Neural progenitor cell (in vitro differentiated cells): ENCODE measurements around the gene ATP1B3. TPM values are rescaled to one million over a fixed set of nuclear protein-coding genes. Genes with fewer than 3 reads are reported as not detected.

Experiments
- DNase-seq: peaks from one replicate; pipeline ENCODE4 v3.0.0-alpha.2; 2016; ENCODE audit warnings: low spot score
- H2AFZ ChIP-seq: fragments of 200-600 bp; sonication (generic); replicated peaks from 2 replicates; pipeline ENCODE4 v1.6.1; 2016; ENCODE audit warnings: antibody characterized with exemption
- H3F3A ChIP-seq: fragments of 200-600 bp; sonication (generic); 2 replicates; pipeline ENCODE4 v1.6.1; 2016; ENCODE audit warnings: antibody characterized with exemption, low read depth
- H3K27ac ChIP-seq: fragments of 200-600 bp; sonication (generic); 2 replicates; pipeline ENCODE4 v1.5.1; 2016; ENCODE audit warnings: mild to moderate bottlenecking
- H3K27me3 ChIP-seq: fragments of 200-600 bp; sonication (generic); 2 replicates; pipeline ENCODE4 v1.6.1; 2016; ENCODE audit warnings: mild to moderate bottlenecking, moderate library complexity
- H3K36me3 ChIP-seq: fragments of 200-600 bp; sonication (generic); 2 replicates; pipeline ENCODE4 v1.5.1; 2016
- H3K4me1 ChIP-seq: fragments of 200-600 bp; sonication (generic); 2 replicates; pipeline ENCODE4 v1.6.1; 2016; ENCODE audit warnings: mixed run types
- H3K4me2 ChIP-seq: fragments of 200-600 bp; sonication (generic); 2 replicates; pipeline ENCODE4 v1.6.1; 2016
- H3K4me3 ChIP-seq: fragments of 200-600 bp; sonication (generic); 2 replicates; pipeline ENCODE4 v1.5.1; 2016
- H3K79me2 ChIP-seq: fragments of 200-600 bp; sonication (generic); 2 replicates; pipeline ENCODE4 v1.6.1; 2016; ENCODE audit warnings: low read depth
- H3K9ac ChIP-seq: fragments of 200-600 bp; sonication (generic); 2 replicates; pipeline ENCODE4 v1.6.1; 2016
- H3K9me3 ChIP-seq: fragments of 200-600 bp; sonication (generic); 2 replicates; pipeline ENCODE4 v1.5.1; 2016; ENCODE audit warnings: low read depth
- H4K20me1 ChIP-seq: fragments of 200-600 bp; sonication (generic); 2 replicates; pipeline ENCODE4 v1.6.1; 2016; ENCODE audit warnings: low read depth
- H3K27ac Mint-ChIP-seq: 3 replicates; pipeline ENCODE4 v1.8.0; 2021; ENCODE audit warnings: mixed read lengths
- H3K27me3 Mint-ChIP-seq: 2 replicates; pipeline ENCODE4 v1.8.0; 2022; ENCODE audit warnings: low read depth, mild to moderate bottlenecking, inconsistent platforms, moderate library complexity, mixed read lengths; ENCODE audit not compliant: insufficient read depth
- H3K36me3 Mint-ChIP-seq: 3 replicates; pipeline ENCODE4 v1.8.0; 2021; ENCODE audit warnings: mixed read lengths
- H3K4me1 Mint-ChIP-seq: 3 replicates; pipeline ENCODE4 v1.8.0; 2021; ENCODE audit warnings: mixed read lengths
- H3K4me3 Mint-ChIP-seq: 3 replicates; pipeline ENCODE4 v1.8.0; 2021; ENCODE audit warnings: mild to moderate bottlenecking, moderate library complexity, mixed read lengths
- H3K9me3 Mint-ChIP-seq: 3 replicates; pipeline ENCODE4 v1.8.0; 2020; ENCODE audit warnings: mixed read lengths
- CTCF ChIP-seq: fragments of 200-600 bp; sonication (generic); IDR thresholded peaks from 2 replicates; pipeline ENCODE4 v1.5.1; 2017; ENCODE audit warnings: antibody characterized with exemption, mild to moderate bottlenecking
- EZH2 ChIP-seq: fragments of 200-600 bp; sonication (generic); IDR thresholded peaks from 2 replicates; pipeline ENCODE4 v1.6.1; 2017; ENCODE audit warnings: antibody characterized with exemption, mild to moderate bottlenecking, moderate library complexity
- EZH2phosphoT487 ChIP-seq: fragments of 200-600 bp; sonication (generic); IDR thresholded peaks from 2 replicates; pipeline ENCODE4 v1.6.1; 2017; ENCODE audit warnings: antibody characterized with exemption
- total RNA-seq: library from RNA; depleted of rRNA; stranded (reverse); fragments of >200 nt; gene quantifications from 2 replicates; pipeline ENCODE4 v1.2.3, GENCODE V29; 2015; ENCODE audit warnings: low replicate concordance

Gene ATP1B3
- total RNA-seq, 1 donor from 2014 or later: 95.6 TPM

- no peaks in the 10 kb centered on the region for H3K9me3 Mint-ChIP-seq
- Histone ChIP-seq H3F3A (peaks cover 4% of the 10 kb centered on the region), H3K9me3 (no peaks in the 10 kb centered on the region), H4K20me1 (no peaks in the 10 kb centered on the region), H2AFZ (peak overlapping the region; percentile 90), H3K4me3 (no peak overlapping the region), H3K9ac (no peak overlapping the region), H3K4me2 (peak overlapping the region; percentile 20), H3K27me3 (no peaks in the 10 kb centered on the region), H3K79me2 (no peaks in the 10 kb centered on the region), H3K36me3 (no peaks in the 10 kb centered on the region), H3K4me1 (peaks cover 17% of the 10 kb centered on the region), H3K27ac (no peak overlapping the region)
- no peaks in the 10 kb centered on the region for H3K36me3 Mint-ChIP-seq
- H3K27ac Mint-ChIP-seq: peak overlapping the region; percentile 42
- no peak for TF ChIP-seq CTCF
- no peak for TF ChIP-seq EZH2
- TF ChIP-seq EZH2phosphoT487: no peak
- H3K27me3 Mint-ChIP-seq: peaks cover 4% of the 10 kb centered on the region
- H3K4me3 Mint-ChIP-seq: no peak overlapping the region
- peak; percentile 42 for DNase-seq
- peaks cover 26% of the 10 kb centered on the region for H3K4me1 Mint-ChIP-seq
These were observed 16.3 kb upstream of the ATP1B3 start for GRCh38 chr3:141860086-141860669.

- peak overlapping the region; percentile 23 for H3K27ac Mint-ChIP-seq
These were observed 15.5 kb upstream of the ATP1B3 start for GRCh38 chr3:141860766-141861513.

GRCh38 chr3:141862279-141862816 lies 14.1 kb upstream of the ATP1B3 start:
- Mint-ChIP-seq H3K9me3 (no peaks in the 10 kb centered on the region), H3K36me3 (no peaks in the 10 kb centered on the region), H3K27ac (no peak overlapping the region), H3K4me3 (no peak overlapping the region), H3K27me3 (peaks cover 4% of the 10 kb centered on the region), H3K4me1 (peaks cover 26% of the 10 kb centered on the region)
- no peak for TF ChIP-seq EZH2
- no peak for TF ChIP-seq EZH2phosphoT487
- no peak for TF ChIP-seq CTCF
- Histone ChIP-seq H4K20me1 (no peaks in the 10 kb centered on the region), H3K27me3 (no peaks in the 10 kb centered on the region), H3F3A (peaks cover 4% of the 10 kb centered on the region), H3K4me3 (no peak overlapping the region), H3K9ac (no peak overlapping the region), H3K4me1 (peaks cover 17% of the 10 kb centered on the region), H3K4me2 (no peak overlapping the region), H3K9me3 (no peaks in the 10 kb centered on the region), H3K79me2 (no peaks in the 10 kb centered on the region), H2AFZ (no peak overlapping the region), H3K27ac (no peak overlapping the region), H3K36me3 (no peaks in the 10 kb centered on the region)
- DNase-seq: no peak

More at GRCh38 chr3:141860766-141861513, 15.5 kb upstream of the ATP1B3 start:
- no peak for DNase-seq
- Mint-ChIP-seq H3K4me1 (peaks cover 26% of the 10 kb centered on the region), H3K4me3 (no peak overlapping the region), H3K27me3 (peaks cover 4% of the 10 kb centered on the region), H3K9me3 (no peaks in the 10 kb centered on the region), H3K36me3 (no peaks in the 10 kb centered on the region)
- Histone ChIP-seq H3K36me3 (no peaks in the 10 kb centered on the region), H2AFZ (peak overlapping the region; percentile 90), H3K27me3 (no peaks in the 10 kb centered on the region), H3K79me2 (no peaks in the 10 kb centered on the region), H3K27ac (no peak overlapping the region), H3F3A (peaks cover 4% of the 10 kb centered on the region), H4K20me1 (no peaks in the 10 kb centered on the region), H3K4me3 (no peak overlapping the region), H3K4me2 (no peak overlapping the region), H3K9ac (no peak overlapping the region), H3K9me3 (no peaks in the 10 kb centered on the region), H3K4me1 (peaks cover 17% of the 10 kb centered on the region)
- no peak for TF ChIP-seq CTCF
- TF ChIP-seq EZH2: no peak
- TF ChIP-seq EZH2phosphoT487: no peak
